B cell (primary cell): ENCODE data around the gene RFX8. TPM values are rescaled to one million over a fixed set of nuclear protein-coding genes. Genes with fewer than 3 reads are reported as not detected.

Experiments used
- ATAC-seq: fragments of 200-7000 bp; cut with Tn5 transposase; one replicate; pipeline ENCODE4 v1.10.0; 2021; ENCODE audit warnings: low read depth, mild to moderate bottlenecking, moderate number of reproducible peaks, moderate library complexity
- CTCF ChIA-PET: fragments of 350-600 bp; sonication (Branson Sonifier 250); formaldehyde crosslinking; loops from one replicate; lab custom pipeline; 2021; ENCODE audit warnings: antibody characterized with exemption, inconsistent platforms; lab: Charles Lee
- POLR2A ChIA-PET: fragments of 350-600 bp; sonication (Branson Sonifier 250); formaldehyde crosslinking; loops from one replicate; lab custom pipeline; 2021; ENCODE audit warnings: antibody characterized with exemption; lab: Charles Lee
- DNase-seq: peaks from one replicate; pipeline ENCODE4 v3.0.0; 2013
- H2AFZ ChIP-seq: 2 replicates; pipeline ENCODE4 v1.6.1; 2012; ENCODE audit warnings: mild to moderate bottlenecking, low read depth, low read length; ENCODE audit not compliant: insufficient read depth, poor library complexity, severe bottlenecking
- H3K27ac ChIP-seq, 2 donors: 1 replicate in 1 of 2; 2 replicates in 1 of 2; pipeline ENCODE4 v1.5.1; 2012 to 2013; ENCODE audit warnings: low read length in 2 of 2, mild to moderate bottlenecking in 2 of 2, moderate library complexity in 1 of 2
- H3K27me3 ChIP-seq, 4 experiments: fragments of 200-600 bp in 1 of 4; sonication (generic) in 1 of 4; replicated peaks in 1 of 4; 1 replicate in 2 of 4; 2 replicates in 2 of 4; pipeline versions ENCODE4 v1.6.1 to v1.7.0; 2013 to 2016; ENCODE audit warnings: low read length in 3 of 4, mild to moderate bottlenecking in 2 of 4, mixed read lengths in 1 of 4, moderate library complexity in 1 of 4; ENCODE audit not compliant: insufficient read depth in 4 of 4, control insufficient read depth in 3 of 4; ENCODE audit errors: control extremely low read depth in 1 of 4
- H3K36me3 ChIP-seq, 2 experiments: replicated peaks in 1 of 2; 1 replicate in 1 of 2; 2 replicates in 1 of 2; pipeline versions ENCODE4 v1.6.1 to v1.7.1; 2013; ENCODE audit warnings: low read length in 1 of 2; ENCODE audit not compliant: insufficient read depth in 2 of 2, control insufficient read depth in 1 of 2; ENCODE audit errors: control extremely low read depth in 1 of 2, extremely low read depth in 1 of 2
- H3K4me1 ChIP-seq, 2 donors: fragments of 200-600 bp in 1 of 2; sonication (generic) in 1 of 2; 1 replicate in 1 of 2; 2 replicates in 1 of 2; pipeline versions ENCODE4 v1.5.1 to v1.6.1; 2013 to 2017; ENCODE audit warnings: low read length in 2 of 2; ENCODE audit not compliant: control insufficient read depth in 2 of 2, insufficient read depth in 2 of 2
- H3K4me2 ChIP-seq: replicated peaks from 2 replicates; pipeline ENCODE3; 2012; ENCODE audit warnings: mild to moderate bottlenecking, low read depth, low read length; ENCODE audit not compliant: poor library complexity, severe bottlenecking
- H3K4me3 ChIP-seq, 5 experiments: fragments of 200-600 bp in 1 of 5; sonication (generic) in 1 of 5; 1 replicate in 3 of 5; 2 replicates in 2 of 5; pipeline versions ENCODE4 v1.5.1 to v1.7.0; 2011 to 2016; ENCODE audit warnings: low read length in 4 of 5, mild to moderate bottlenecking in 4 of 5, low read depth in 2 of 5, control low read depth in 1 of 5, moderate library complexity in 1 of 5; ENCODE audit not compliant: insufficient read depth in 1 of 5; ENCODE audit errors: control extremely low read depth in 1 of 5, extremely low read depth in 1 of 5
- H3K79me2 ChIP-seq: fragments of 200-600 bp; sonication (generic); one replicate; pipeline ENCODE4 v1.6.0; 2016; ENCODE audit warnings: low read length; ENCODE audit not compliant: control insufficient read depth, insufficient read depth
- H3K9ac ChIP-seq: fragments of 200-600 bp; sonication (generic); 2 replicates; pipeline ENCODE4 v1.6.1; 2017; ENCODE audit warnings: mild to moderate bottlenecking, low read length, moderate library complexity
- H3K9me3 ChIP-seq, 3 donors: one replicate each; pipeline versions ENCODE4 v1.6.1 to v1.7.1; 2013; ENCODE audit warnings: low read length in 2 of 3; ENCODE audit not compliant: control insufficient read depth in 2 of 3, insufficient read depth in 1 of 3; ENCODE audit errors: control extremely low read depth in 1 of 3
- H4K20me1 ChIP-seq: 2 replicates; pipeline ENCODE4 v1.6.0; 2012; ENCODE audit warnings: mild to moderate bottlenecking, low read length; ENCODE audit not compliant: insufficient read depth, control insufficient read depth, poor library complexity, severe bottlenecking
- H3K27ac Mint-ChIP-seq: one replicate; pipeline ENCODE4 v1.8.0; 2021; ENCODE audit warnings: mixed read lengths
- H3K27me3 Mint-ChIP-seq: one replicate; pipeline ENCODE4 v1.8.0; 2021; ENCODE audit warnings: mixed read lengths
- H3K4me1 Mint-ChIP-seq: one replicate; pipeline ENCODE4 v1.8.0; 2021; ENCODE audit warnings: mixed read lengths
- H3K4me3 Mint-ChIP-seq: one replicate; pipeline ENCODE4 v1.8.0; 2021; ENCODE audit warnings: mixed read lengths
- H3K9me3 Mint-ChIP-seq: one replicate; pipeline ENCODE4 v1.8.0; 2022; ENCODE audit warnings: mixed read lengths; ENCODE audit not compliant: insufficient read depth
- EZH2 ChIP-seq: IDR thresholded peaks from 2 replicates; pipeline ENCODE4 v1.6.1; 2012; ENCODE audit warnings: borderline replicate concordance, low read depth, mild to moderate bottlenecking, moderate library complexity, low read length; ENCODE audit not compliant: insufficient read depth, poor library complexity, severe bottlenecking
- WGBS: methylation state at CpG from one replicate; pipeline ENCODE4 v1.1.5; 2013; ENCODE audit warnings: missing lambda C conversion rate; ENCODE audit not compliant: insufficient coverage; 5-methylcytosine and 5-hydroxymethylcytosine counted together
- intact Hi-C: fragments of 100-400 bp; cut with micrococcal nuclease; formaldehyde crosslinking; loops from one replicate; pipeline ENCODE4 v1.10.0; 2022
- polyA plus RNA-seq: library from polyadenylated mRNA; depleted of rRNA; stranded (reverse); fragments of >200 nt; gene quantifications from 2 replicates; pipeline ENCODE4 v1.2.3, GENCODE V29; 2012
- total RNA-seq, 2 donors: library from RNA; stranded (reverse); fragments of 120-200 nt in 1 of 2; gene quantifications; 1 replicate in 1 of 2; 2 replicates in 1 of 2; pipeline versions ENCODE4 v1.2.3 to v1.2.4, GENCODE V29; 2013 to 2022
- TF ChIP-seq, protein P1 (sequence below): fragments of 200-600 bp; IDR thresholded peaks from one replicate; pipeline ENCODE4 v1.8.0; 2022; ENCODE audit warnings: antibody characterized with exemption, mild to moderate bottlenecking

The RFX8 gene
- total and polyA plus RNA-seq, 2 donors (not counting 1 experiment from before 2014, with no cell fraction given), result not detected

DNA sequence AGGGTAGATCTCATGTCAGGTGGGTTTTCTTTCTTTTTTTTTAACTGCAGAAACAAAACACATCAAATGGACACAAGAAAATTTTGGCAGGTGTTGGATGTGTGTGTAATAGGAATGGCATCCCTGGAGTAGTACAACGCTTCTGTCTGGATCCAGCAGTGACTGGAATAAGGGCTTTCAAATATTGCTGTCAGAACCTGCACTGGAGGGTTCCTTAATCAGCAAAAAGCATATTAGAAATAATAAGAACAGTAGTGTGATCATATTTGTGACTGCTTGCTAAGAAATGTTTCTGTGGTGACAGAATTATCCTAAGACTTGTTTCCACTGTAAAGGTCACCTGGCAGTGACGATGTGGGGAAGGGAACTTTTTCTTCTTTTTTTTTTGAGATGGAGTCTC, 118.4 kb downstream of the RFX8 start:
- ATAC-seq (no peak), DNase-seq (no peak)
- no peak overlapping the region for H3K27ac Mint-ChIP-seq
- no peak overlapping the region for H2AFZ ChIP-seq
- peaks cover 5% of the 10 kb centered on the region for H3K27me3 Mint-ChIP-seq
- no peaks in the 10 kb centered on the region for H3K79me2 ChIP-seq
- intact Hi-C loops, result no loop called here
- ChIA-PET POLR2A (no interaction called here), CTCF (no interaction called here)
- H3K4me3 ChIP-seq, result no peak overlapping the region
- H3K9me3 Mint-ChIP-seq, result no peaks in the 10 kb centered on the region
- H3K36me3 ChIP-seq, result no peaks in the 10 kb centered on the region
- WGBS, result 100% methylated on average over 1 of the region's 2 CpGs
- H4K20me1 ChIP-seq, result no peaks in the 10 kb centered on the region
- H3K4me1 Mint-ChIP-seq, result peaks cover 14% of the 10 kb centered on the region
- no peak overlapping the region for H3K4me2 ChIP-seq
- H3K9me3 ChIP-seq, result no peaks in the 10 kb centered on the region
- no peak overlapping the region for H3K4me3 Mint-ChIP-seq
- no peaks in the 10 kb centered on the region for H3K27me3 ChIP-seq
- peaks cover 6 to 8% of the 10 kb centered on the region in 2 donors for H3K4me1 ChIP-seq
- TF ChIP-seq EZH2, result no peak
- TF ChIP-seq, protein P1, sequence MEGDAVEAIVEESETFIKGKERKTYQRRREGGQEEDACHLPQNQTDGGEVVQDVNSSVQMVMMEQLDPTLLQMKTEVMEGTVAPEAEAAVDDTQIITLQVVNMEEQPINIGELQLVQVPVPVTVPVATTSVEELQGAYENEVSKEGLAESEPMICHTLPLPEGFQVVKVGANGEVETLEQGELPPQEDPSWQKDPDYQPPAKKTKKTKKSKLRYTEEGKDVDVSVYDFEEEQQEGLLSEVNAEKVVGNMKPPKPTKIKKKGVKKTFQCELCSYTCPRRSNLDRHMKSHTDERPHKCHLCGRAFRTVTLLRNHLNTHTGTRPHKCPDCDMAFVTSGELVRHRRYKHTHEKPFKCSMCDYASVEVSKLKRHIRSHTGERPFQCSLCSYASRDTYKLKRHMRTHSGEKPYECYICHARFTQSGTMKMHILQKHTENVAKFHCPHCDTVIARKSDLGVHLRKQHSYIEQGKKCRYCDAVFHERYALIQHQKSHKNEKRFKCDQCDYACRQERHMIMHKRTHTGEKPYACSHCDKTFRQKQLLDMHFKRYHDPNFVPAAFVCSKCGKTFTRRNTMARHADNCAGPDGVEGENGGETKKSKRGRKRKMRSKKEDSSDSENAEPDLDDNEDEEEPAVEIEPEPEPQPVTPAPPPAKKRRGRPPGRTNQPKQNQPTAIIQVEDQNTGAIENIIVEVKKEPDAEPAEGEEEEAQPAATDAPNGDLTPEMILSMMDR, result no peak
- H3K27ac ChIP-seq, result no peak overlapping the region
- H3K9ac ChIP-seq, result no peak overlapping the region

DNA sequence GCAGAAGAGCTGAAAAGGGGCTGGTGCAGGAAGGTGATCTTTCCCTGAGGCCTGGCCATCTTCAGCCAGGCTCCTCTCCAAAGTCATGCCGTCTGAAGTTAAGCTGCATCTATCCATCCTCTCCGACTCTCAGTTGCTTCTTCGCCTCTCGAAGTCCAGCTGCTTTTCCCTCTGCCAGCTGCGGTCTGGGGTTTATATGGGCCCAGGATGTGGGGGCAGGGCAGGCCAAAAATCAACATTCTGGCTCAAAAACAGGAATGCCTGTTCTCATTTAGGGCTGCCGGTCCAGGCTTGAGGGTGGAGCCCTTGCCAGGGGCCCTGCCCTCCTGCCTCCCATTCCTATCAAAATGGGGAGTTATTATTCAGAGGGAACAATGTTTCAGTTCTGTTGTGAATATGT, 118.9 kb downstream of the RFX8 start:
- intact Hi-C loops, result no loop called here
- Histone ChIP-seq H3K9me3 (no peaks in the 10 kb centered on the region), H3K27ac (no peak overlapping the region), H3K36me3 (no peaks in the 10 kb centered on the region), H3K4me2 (no peak overlapping the region), H4K20me1 (no peaks in the 10 kb centered on the region), H2AFZ (no peak overlapping the region), H3K79me2 (no peaks in the 10 kb centered on the region), H3K27me3 (no peaks in the 10 kb centered on the region), H3K4me1 (peaks cover 1 to 4% of the 10 kb centered on the region in 2 donors), H3K4me3 (no peak overlapping the region), H3K9ac (no peak overlapping the region)
- Mint-ChIP-seq H3K27me3 (peaks cover 5% of the 10 kb centered on the region), H3K27ac (no peak overlapping the region), H3K9me3 (no peaks in the 10 kb centered on the region), H3K4me3 (no peak overlapping the region), H3K4me1 (peaks cover 10% of the 10 kb centered on the region)
- DNase-seq, result no peak
- WGBS, result 100% methylated on average over 6 of the region's 6 CpGs
- TF ChIP-seq, protein P1, result no peak
- no peak for TF ChIP-seq EZH2
- ATAC-seq, result no peak
- ChIA-PET POLR2A (no interaction called here), CTCF (no interaction called here)
